ENCODE data around the gene UBAC1. TPM values are rescaled to one million over a fixed set of nuclear protein-coding genes. Genes with fewer than 3 reads are reported as not detected.

UBAC1 gene
- total and polyA plus RNA-seq, 10 of the 15 experiments (the other 5 are each of a cell fraction or from before 2014, with no cell fraction given): 16.7 to 54.6 (median 38.5) TPM

GRCh38 chr9:135961277-135961715 is at the start of gene UBAC1 (continued):
- TF ChIP-seq ZNF592 (IDR thresholded peaks at IDR 0.05): no peak

GRCh38 chr9:136010615-136011361 is 49.6 kb upstream of the UBAC1 start:
- H2AFZ ChIP-seq (ENCODE audit: control insufficient read depth, low read depth, low read length): no peak overlapping the region
- H3K27me3 ChIP-seq (replicated peaks in 1 of 2; ENCODE audit: control insufficient read depth in 2 of 2, insufficient read depth in 2 of 2, low read length in 1 of 2): no peaks in the 10 kb centered on the region
- ChIA-PET RAD21 (ENCODE audit: unreplicated experiment) (no interaction called here), POLR2A (no interaction called here), SMC1A (ENCODE audit: uncharacterized antibody, unreplicated experiment) (no interaction called here), CTCF (no interaction called here)
- no peak overlapping the region for H3K4me3 ChIP-seq
- H3K27ac ChIP-seq (ENCODE audit: control insufficient read depth, insufficient read depth): no peak overlapping the region
- no peaks in the 10 kb centered on the region for H3K4me1 ChIP-seq (ENCODE audit: control insufficient read depth, insufficient read depth, low read length)
- FAIRE-seq (no peak), ATAC-seq (no peak), DNase-seq (ENCODE audit: low read depth, low spot score) (no peak)
- no peaks in the 10 kb centered on the region; the same call in 2 of the 3 replicates for H3K9me3 ChIP-seq (replicated peaks; ENCODE audit: control insufficient read depth, insufficient read depth, low read length)
- H3K9ac ChIP-seq (ENCODE audit: control insufficient read depth, insufficient read depth, low read length): no peak overlapping the region
- no peaks in the 10 kb centered on the region; the same call in 1 of the 2 replicates for H4K20me1 ChIP-seq (ENCODE audit: control insufficient read depth, insufficient read depth)
- 66% methylated on average over 25 of the region's 28 CpGs for WGBS (ENCODE audit: insufficient coverage, insufficient replicate concordance, low lambda C conversion rate, missing lambda C conversion rate)
- H3K4me2 ChIP-seq (ENCODE audit: control insufficient read depth, insufficient read depth): no peak overlapping the region
- intact Hi-C loops (cut with micrococcal nuclease; ENCODE audit: unreplicated experiment): no loop called here
- peaks cover 0 to 11% of the 10 kb centered on the region in 2 experiments; a peak in 2 of 4 replicates for H3K36me3 ChIP-seq (ENCODE audit: control insufficient read depth in 2 of 2, insufficient read depth in 2 of 2, low read length in 1 of 2)
- BruUV-seq (replicated peaks): no TSS peak
- in situ Hi-C loops (cut with MboI): no loop called here
- TF ChIP-seq NFXL1 (IDR thresholded peaks at IDR 0.05; ENCODE audit: borderline replicate concordance): no peak
- no peak for TF ChIP-seq PAX5 (IDR thresholded peaks at IDR 0.05; ENCODE audit: borderline replicate concordance, low read depth, low read length)
- TF ChIP-seq NR2C1 (IDR thresholded peaks at IDR 0.05): no peak
- no peak for TF ChIP-seq POU2F2 (IDR thresholded peaks at IDR 0.05; ENCODE audit: borderline replicate concordance, low read depth, low read length)
- no peak for TF ChIP-seq CHD2 (IDR thresholded peaks at IDR 0.05; ENCODE audit: borderline replicate concordance, low read depth, low read length)
- no peak for TF ChIP-seq BACH1 (IDR thresholded peaks at IDR 0.05; ENCODE audit: borderline replicate concordance)
- TF ChIP-seq ZNF384 (IDR thresholded peaks at IDR 0.05; ENCODE audit: borderline replicate concordance, low read depth, low read length): no peak
- no peak for TF ChIP-seq DPF2 (IDR thresholded peaks at IDR 0.05)
- no peak for TF ChIP-seq E2F8 (IDR thresholded peaks at IDR 0.05; ENCODE audit: low read depth, partially characterized antibody)
- no peak for TF ChIP-seq NKRF (conservative IDR thresholded peaks at IDR 0.05)
- no peaks in the 10 kb centered on the region for H3K79me2 ChIP-seq (ENCODE audit: control insufficient read depth, insufficient read depth, low read length)
